Erythroblast (primary cell): ENCODE results near the gene PGPEP1.

ENCODE experiments used
- DNase-seq, 2 experiments: peaks; one replicate each; lab custom pipeline; 2025; lab: John Stamatoyannopoulos, UW
- GATA1 ChIP-seq: IDR thresholded peaks from 2 replicates; pipeline ENCODE4 v1.6.1; 2011; ENCODE audit warnings: low read depth, mild to moderate bottlenecking, control low read depth, low read length, moderate library complexity
- POLR2A ChIP-seq: IDR thresholded peaks from 2 replicates; pipeline ENCODE4 v1.6.1; 2011; ENCODE audit warnings: mild to moderate bottlenecking, low read length

The PGPEP1 gene

GRCh38 chr19:18406749-18407148, 66.4 kb downstream of the PGPEP1 start:
- no peak for DNase-seq
- TF ChIP-seq POLR2A, result no peak
- no peak for TF ChIP-seq GATA1

- no peak for TF ChIP-seq GATA1
- no peak for TF ChIP-seq POLR2A
Observed at GRCh38 chr19:18408053-18408476, 67.7 kb downstream of the PGPEP1 start.

GRCh38 chr19:18412610-18413239, 72.3 kb downstream of the PGPEP1 start:
- no peak for TF ChIP-seq GATA1
- no peak for TF ChIP-seq POLR2A
- DNase-seq, result no peak

More at GRCh38 chr19:18408053-18408476, 67.7 kb downstream of the PGPEP1 start:
- peak in 1 of 2 experiments; percentile 76 for DNase-seq

GRCh38 chr19:18414504-18415177, 74.2 kb downstream of the PGPEP1 start:
- no peak for TF ChIP-seq POLR2A
- no peak for TF ChIP-seq GATA1
- DNase-seq, result no peak

GRCh38 chr19:18415178-18415867, 74.9 kb downstream of the PGPEP1 start:
- DNase-seq, result no peak
- no peak for TF ChIP-seq GATA1
- no peak for TF ChIP-seq POLR2A

GRCh38 chr19:18416778-18417249, 76.4 kb downstream of the PGPEP1 start:
- TF ChIP-seq POLR2A (peak; percentile 31), GATA1 (no peak)
- peak; percentile 88 to 90 for DNase-seq

GRCh38 chr19:18417250-18418028, 77.0 kb downstream of the PGPEP1 start:
- DNase-seq, result peak in 1 of 2 experiments; percentile 66

GRCh38 chr19:18418029-18418482, 77.7 kb downstream of the PGPEP1 start:
- TF ChIP-seq POLR2A (no peak), GATA1 (no peak)
- peak in 1 of 2 experiments; percentile 55 for DNase-seq

More at GRCh38 chr19:18417250-18418028, 77.0 kb downstream of the PGPEP1 start:
- TF ChIP-seq GATA1 (no peak), POLR2A (peak; percentile 26)

- DNase-seq, result peak; percentile 83 to 86
Observed at GRCh38 chr19:18418483-18419194, 78.2 kb downstream of the PGPEP1 start.

GRCh38 chr19:18419195-18419698, 78.8 kb downstream of the PGPEP1 start, which contains the start of gene SSBP4:
Gene SSBP4, plus strand, starts transcription at chr19:18419398. Its CDS starts 251 bp downstream, at chr19:18419649.
- peak; percentile 89 to 92 for DNase-seq
- TF ChIP-seq GATA1, result no peak
- no peak for TF ChIP-seq POLR2A

More at GRCh38 chr19:18418483-18419194, 78.2 kb downstream of the PGPEP1 start:
- TF ChIP-seq POLR2A, result no peak
- no peak for TF ChIP-seq GATA1
